Uterus (tissue), 4 donors: ENCODE data around the gene BRD3. TPM values are rescaled to one million over a fixed set of nuclear protein-coding genes. Genes with fewer than 3 reads are reported as not detected.

Experiments used
- DNase-seq, 2 donors: peaks; one replicate each; pipeline ENCODE4 v3.0.0-alpha.2; 2019 to 2020
- H3K27ac ChIP-seq, 2 donors: fragments of 200-600 bp; sonication (generic); 1 replicate in 1 of 2; 2 replicates in 1 of 2; pipeline ENCODE4 v1.5.1; 2016 to 2018
- H3K27me3 ChIP-seq, 2 donors: fragments of 200-600 bp; sonication (generic); one replicate each; pipeline ENCODE4 v1.5.1; 2018 to 2019; ENCODE audit warnings: control low read depth in 1 of 2
- H3K36me3 ChIP-seq, 2 donors: fragments of 200-600 bp; sonication (generic); one replicate each; pipeline ENCODE4 v1.5.1; 2019; ENCODE audit warnings: control low read depth in 1 of 2
- H3K4me1 ChIP-seq, 2 donors: fragments of 200-600 bp; sonication (generic); one replicate each; pipeline ENCODE4 v1.5.1; 2018 to 2019; ENCODE audit warnings: control low read depth in 1 of 2
- H3K4me3 ChIP-seq, 2 donors: fragments of 200-600 bp; sonication (generic); 1 replicate in 1 of 2; 2 replicates in 1 of 2; pipeline ENCODE4 v1.5.1; 2018 to 2019; ENCODE audit warnings: mild to moderate bottlenecking in 1 of 2
- H3K9me3 ChIP-seq, 2 donors: fragments of 200-600 bp; sonication (generic); one replicate each; pipeline ENCODE4 v1.5.1; 2019; ENCODE audit warnings: control low read depth in 1 of 2
- POLR2A ChIP-seq, 2 donors: fragments of 450-650 bp; IDR thresholded peaks; one replicate each; pipeline ENCODE4 v1.6.1; 2016; ENCODE audit warnings: antibody characterized with exemption in 2 of 2, mild to moderate bottlenecking in 1 of 2, moderate library complexity in 1 of 2
- intact Hi-C: fragments of 100-400 bp; cut with DNase I; formaldehyde crosslinking; loops from one replicate; pipeline ENCODE4 v1.15.1; 2023; ENCODE audit warnings: low total_unique reads
- total RNA-seq, 4 donors: library from RNA; depleted of rRNA in 3 of 4; stranded (reverse); fragments of >200 nt in 3 of 4; gene quantifications; one replicate each; pipeline versions ENCODE4 v1.1.0 to v1.2.4, GENCODE V29; 2014 to 2023
- TF ChIP-seq, protein P1 (sequence below), 4 experiments: fragments of 200-600 bp in 2 of 4; fragments of 450-650 bp in 2 of 4; sonication (generic) in 2 of 4; IDR thresholded peaks; one replicate each; pipeline ENCODE4 v1.5.1; 2016 to 2019; ENCODE audit warnings: antibody characterized with exemption in 4 of 4, mild to moderate bottlenecking in 2 of 4, moderate library complexity in 1 of 4
- donor health status: DM: yes; HTN: yes; CAD: no.

Gene BRD3
- total RNA-seq, 4 donors from 2014 or later: 7.2 to 85.0 (median 42.6) TPM

- Histone ChIP-seq H3K4me3 (no peak overlapping the region), H3K27me3 (no peaks in the 10 kb centered on the region), H3K4me1 (no peaks in the 10 kb centered on the region), H3K9me3 (no peaks in the 10 kb centered on the region), H3K27ac (no peak overlapping the region), H3K36me3 (no peaks in the 10 kb centered on the region)
- no peak for DNase-seq
- TF ChIP-seq, protein P1, sequence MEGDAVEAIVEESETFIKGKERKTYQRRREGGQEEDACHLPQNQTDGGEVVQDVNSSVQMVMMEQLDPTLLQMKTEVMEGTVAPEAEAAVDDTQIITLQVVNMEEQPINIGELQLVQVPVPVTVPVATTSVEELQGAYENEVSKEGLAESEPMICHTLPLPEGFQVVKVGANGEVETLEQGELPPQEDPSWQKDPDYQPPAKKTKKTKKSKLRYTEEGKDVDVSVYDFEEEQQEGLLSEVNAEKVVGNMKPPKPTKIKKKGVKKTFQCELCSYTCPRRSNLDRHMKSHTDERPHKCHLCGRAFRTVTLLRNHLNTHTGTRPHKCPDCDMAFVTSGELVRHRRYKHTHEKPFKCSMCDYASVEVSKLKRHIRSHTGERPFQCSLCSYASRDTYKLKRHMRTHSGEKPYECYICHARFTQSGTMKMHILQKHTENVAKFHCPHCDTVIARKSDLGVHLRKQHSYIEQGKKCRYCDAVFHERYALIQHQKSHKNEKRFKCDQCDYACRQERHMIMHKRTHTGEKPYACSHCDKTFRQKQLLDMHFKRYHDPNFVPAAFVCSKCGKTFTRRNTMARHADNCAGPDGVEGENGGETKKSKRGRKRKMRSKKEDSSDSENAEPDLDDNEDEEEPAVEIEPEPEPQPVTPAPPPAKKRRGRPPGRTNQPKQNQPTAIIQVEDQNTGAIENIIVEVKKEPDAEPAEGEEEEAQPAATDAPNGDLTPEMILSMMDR (IDR thresholded peaks at IDR 0.05): no peak
- TF ChIP-seq POLR2A (IDR thresholded peaks at IDR 0.05): no peak
- intact Hi-C loops: no loop called here
These were observed 57.3 kb downstream of the BRD3 start for GRCh38 chr9:134010310-134011173.

GRCh38 chr9:134007571-134007970, 60.3 kb downstream of the BRD3 start:
- TF ChIP-seq, protein P1 (IDR thresholded peaks at IDR 0.05): no peak
- TF ChIP-seq POLR2A (IDR thresholded peaks at IDR 0.05): no peak
- H3K27ac ChIP-seq: no peak overlapping the region
- no peaks in the 10 kb centered on the region for H3K36me3 ChIP-seq
- no peak for DNase-seq
- no peak overlapping the region for H3K4me3 ChIP-seq
- no peaks in the 10 kb centered on the region for H3K9me3 ChIP-seq
- H3K27me3 ChIP-seq: no peaks in the 10 kb centered on the region
- intact Hi-C loops: no loop called here
- H3K4me1 ChIP-seq: no peaks in the 10 kb centered on the region

DNA sequence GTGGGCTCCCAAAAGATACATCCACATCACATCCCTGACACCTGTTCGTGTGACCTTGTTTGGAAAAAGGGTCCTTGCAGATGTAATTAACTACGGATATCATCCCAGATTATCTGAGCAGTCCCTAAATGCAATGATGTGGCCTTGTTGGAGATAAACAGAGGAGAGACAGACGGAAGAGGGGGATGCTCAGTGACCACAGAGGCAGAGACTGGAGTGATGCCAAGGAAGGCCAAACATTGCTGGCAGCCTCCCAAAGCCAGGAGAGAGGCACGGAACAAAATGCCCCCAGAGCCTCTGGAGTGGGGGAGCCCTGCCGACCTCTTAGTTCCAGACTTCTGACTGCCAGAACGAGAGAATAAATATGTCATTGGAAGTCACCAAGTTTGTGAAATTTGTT, 60.7 kb downstream of the BRD3 start:
- Histone ChIP-seq H3K36me3 (no peaks in the 10 kb centered on the region), H3K4me3 (no peak overlapping the region), H3K27me3 (no peaks in the 10 kb centered on the region), H3K27ac (no peak overlapping the region), H3K9me3 (no peaks in the 10 kb centered on the region), H3K4me1 (no peaks in the 10 kb centered on the region)
- no peak for TF ChIP-seq POLR2A (IDR thresholded peaks at IDR 0.05)
- TF ChIP-seq, protein P1 (IDR thresholded peaks at IDR 0.05): no peak
- intact Hi-C loops: no loop called here
- DNase-seq: no peak

GRCh38 chr9:134005381-134005780, 62.4 kb downstream of the BRD3 start:
- Histone ChIP-seq H3K4me1 (no peaks in the 10 kb centered on the region), H3K27me3 (no peaks in the 10 kb centered on the region), H3K4me3 (no peak overlapping the region), H3K9me3 (no peaks in the 10 kb centered on the region), H3K27ac (no peak overlapping the region), H3K36me3 (no peaks in the 10 kb centered on the region)
- intact Hi-C loops: no loop called here
- no peak for DNase-seq
- no peak for TF ChIP-seq POLR2A (IDR thresholded peaks at IDR 0.05)
- TF ChIP-seq, protein P1 (IDR thresholded peaks at IDR 0.05): no peak

DNA sequence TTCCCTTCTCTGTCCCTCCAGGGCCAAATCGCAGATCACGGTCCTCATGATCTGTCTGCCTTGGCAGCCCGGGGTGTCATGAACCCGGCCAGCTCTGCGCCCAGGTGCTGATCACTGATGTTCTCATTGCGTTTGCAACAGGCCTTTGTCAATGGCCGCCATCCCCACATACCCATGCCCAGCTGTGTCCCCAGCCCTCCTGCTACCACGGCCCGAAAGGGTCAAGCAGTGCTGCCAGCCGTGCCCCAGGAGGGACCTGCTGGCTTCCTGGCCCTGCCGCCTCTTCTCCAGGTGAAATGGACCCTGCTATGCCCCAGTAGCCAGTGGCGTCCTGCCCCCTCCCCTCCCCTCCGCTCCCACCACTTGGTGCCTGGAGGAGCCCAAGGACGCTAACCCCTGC, 62.9 kb downstream of the BRD3 start:
- no peaks in the 10 kb centered on the region for H3K4me1 ChIP-seq
- no peaks in the 10 kb centered on the region for H3K27me3 ChIP-seq
- intact Hi-C loops: no loop called here
- H3K4me3 ChIP-seq: no peak overlapping the region
- H3K36me3 ChIP-seq: no peaks in the 10 kb centered on the region
- no peaks in the 10 kb centered on the region for H3K9me3 ChIP-seq
- H3K27ac ChIP-seq: no peak overlapping the region
- no peak for TF ChIP-seq POLR2A (IDR thresholded peaks at IDR 0.05)
- TF ChIP-seq, protein P1 (IDR thresholded peaks at IDR 0.05): no peak
- DNase-seq: no peak
